OCI-LY1 (cell line): ENCODE data around the gene PIK3R4.

Experiments
- H2AFZ ChIP-seq: fragments of 200-600 bp; sonication (generic), shearing (Covaris generic); 2 replicates; pipeline ENCODE4 v1.6.0; 2014; ENCODE audit warnings: antibody characterized with exemption, mild to moderate bottlenecking, low read length
- H3F3A ChIP-seq: fragments of 200-600 bp; sonication (generic), shearing (Covaris generic); 2 replicates; pipeline ENCODE4 v1.6.0; 2014; ENCODE audit warnings: mild to moderate bottlenecking, antibody characterized with exemption, low read length, moderate library complexity; ENCODE audit not compliant: insufficient read depth
- H3K27ac ChIP-seq: fragments of 200-600 bp; sonication (generic); 2 replicates; pipeline ENCODE4 v1.5.1; 2014; ENCODE audit warnings: low read length, mixed run types, mild to moderate bottlenecking, low read depth; ENCODE audit not compliant: poor library complexity, severe bottlenecking
- H3K27me3 ChIP-seq: fragments of 200-600 bp; sonication (generic); 2 replicates; pipeline ENCODE4 v1.6.0; 2014; ENCODE audit warnings: antibody characterized with exemption, mild to moderate bottlenecking, low read length, moderate library complexity; ENCODE audit not compliant: insufficient read depth
- H3K36me3 ChIP-seq: fragments of 200-600 bp; sonication (generic); 2 replicates; pipeline ENCODE4 v1.6.1; 2014; ENCODE audit warnings: mild to moderate bottlenecking, antibody characterized with exemption, low read length, moderate library complexity, mixed read lengths; ENCODE audit not compliant: insufficient read depth
- H3K4me1 ChIP-seq: fragments of 200-600 bp; sonication (generic); 2 replicates; pipeline ENCODE4 v1.5.1; 2014; ENCODE audit warnings: mild to moderate bottlenecking, low read length, moderate library complexity; ENCODE audit not compliant: insufficient read depth, severe bottlenecking
- H3K4me2 ChIP-seq: fragments of 200-600 bp; sonication (generic), shearing (Covaris generic); 2 replicates; pipeline ENCODE4 v1.6.1; 2014; ENCODE audit warnings: low read length
- H3K4me3 ChIP-seq: fragments of 200-600 bp; sonication (generic); 2 replicates; pipeline ENCODE4 v1.5.1; 2014; ENCODE audit warnings: low read length, low read depth, mild to moderate bottlenecking, mixed read lengths; ENCODE audit not compliant: poor library complexity, severe bottlenecking
- H3K79me2 ChIP-seq: fragments of 200-600 bp; shearing (Covaris generic); 2 replicates; pipeline ENCODE4 v1.6.1; 2016; ENCODE audit warnings: mixed run types, low read length, mixed read lengths; ENCODE audit not compliant: insufficient read depth
- H3K9ac ChIP-seq: fragments of 200-600 bp; sonication (generic), shearing (Covaris generic); 2 replicates; pipeline ENCODE4 v1.6.1; 2014; ENCODE audit warnings: mild to moderate bottlenecking, low read length, mixed read lengths
- H3K9me2 ChIP-seq: fragments of 200-600 bp; sonication (generic), shearing (Covaris generic); 2 replicates; pipeline ENCODE4 v1.6.1; 2014; ENCODE audit warnings: low read depth, mild to moderate bottlenecking, low read length, mixed read lengths
- H3K9me3 ChIP-seq: fragments of 200-600 bp; shearing (Covaris generic); 2 replicates; pipeline ENCODE4 v1.6.1; 2014; ENCODE audit warnings: low read length, mixed read lengths
- H4K20me1 ChIP-seq: fragments of 200-600 bp; sonication (generic), shearing (Covaris generic); 2 replicates; pipeline ENCODE4 v1.6.0; 2016; ENCODE audit warnings: mild to moderate bottlenecking, low read length; ENCODE audit not compliant: insufficient read depth
- EZH2 ChIP-seq: fragments of 200-600 bp; sonication (generic), shearing (Covaris generic); IDR thresholded peaks from 2 replicates; pipeline ENCODE4 v1.8.0; 2017; ENCODE audit warnings: borderline replicate concordance, mixed run types, mild to moderate bottlenecking, antibody characterized with exemption, low read length, moderate library complexity, mixed read lengths
- TF ChIP-seq, protein P1 (sequence below): fragments of 200-600 bp; sonication (generic), shearing (Covaris generic); IDR thresholded peaks from 2 replicates; pipeline ENCODE4 v1.5.1; 2017; ENCODE audit warnings: mild to moderate bottlenecking, antibody characterized with exemption, low read length, moderate library complexity, mixed read lengths

The PIK3R4 gene

DNA sequence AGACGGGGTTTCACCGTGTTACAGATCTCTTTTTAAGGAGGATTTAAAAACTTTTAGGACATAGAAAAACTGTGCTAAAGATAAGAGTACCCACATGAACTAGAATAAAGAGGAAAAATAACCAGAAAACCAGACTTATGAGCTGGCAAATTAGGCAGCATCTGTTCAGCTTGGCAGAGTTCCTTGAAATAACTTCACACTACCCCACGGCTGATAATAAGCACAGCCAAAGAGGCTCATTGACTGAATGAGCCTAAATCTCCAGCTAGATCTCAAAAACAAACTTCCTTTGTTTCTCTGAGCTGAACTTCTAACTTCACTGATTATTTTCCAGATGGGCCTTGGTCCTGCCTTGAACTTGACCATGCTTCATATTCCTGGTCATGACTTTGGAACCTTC is 26.7 kb upstream of the PIK3R4 start:
- Histone ChIP-seq H3K9me2 (no peaks in the 10 kb centered on the region), H3K4me1 (no peaks in the 10 kb centered on the region), H3K4me2 (no peak overlapping the region), H3K27me3 (no peaks in the 10 kb centered on the region), H3K79me2 (no peaks in the 10 kb centered on the region), H4K20me1 (no peaks in the 10 kb centered on the region), H3F3A (no peaks in the 10 kb centered on the region), H2AFZ (no peak overlapping the region), H3K27ac (no peak overlapping the region), H3K9ac (no peak overlapping the region), H3K9me3 (no peaks in the 10 kb centered on the region), H3K36me3 (no peaks in the 10 kb centered on the region), H3K4me3 (no peak overlapping the region)
- TF ChIP-seq, protein P1, sequence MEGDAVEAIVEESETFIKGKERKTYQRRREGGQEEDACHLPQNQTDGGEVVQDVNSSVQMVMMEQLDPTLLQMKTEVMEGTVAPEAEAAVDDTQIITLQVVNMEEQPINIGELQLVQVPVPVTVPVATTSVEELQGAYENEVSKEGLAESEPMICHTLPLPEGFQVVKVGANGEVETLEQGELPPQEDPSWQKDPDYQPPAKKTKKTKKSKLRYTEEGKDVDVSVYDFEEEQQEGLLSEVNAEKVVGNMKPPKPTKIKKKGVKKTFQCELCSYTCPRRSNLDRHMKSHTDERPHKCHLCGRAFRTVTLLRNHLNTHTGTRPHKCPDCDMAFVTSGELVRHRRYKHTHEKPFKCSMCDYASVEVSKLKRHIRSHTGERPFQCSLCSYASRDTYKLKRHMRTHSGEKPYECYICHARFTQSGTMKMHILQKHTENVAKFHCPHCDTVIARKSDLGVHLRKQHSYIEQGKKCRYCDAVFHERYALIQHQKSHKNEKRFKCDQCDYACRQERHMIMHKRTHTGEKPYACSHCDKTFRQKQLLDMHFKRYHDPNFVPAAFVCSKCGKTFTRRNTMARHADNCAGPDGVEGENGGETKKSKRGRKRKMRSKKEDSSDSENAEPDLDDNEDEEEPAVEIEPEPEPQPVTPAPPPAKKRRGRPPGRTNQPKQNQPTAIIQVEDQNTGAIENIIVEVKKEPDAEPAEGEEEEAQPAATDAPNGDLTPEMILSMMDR, result no peak
- TF ChIP-seq EZH2, result no peak

- Histone ChIP-seq H3F3A (no peaks in the 10 kb centered on the region), H3K4me3 (no peak overlapping the region), H3K4me2 (no peak overlapping the region), H2AFZ (no peak overlapping the region), H3K9me3 (no peaks in the 10 kb centered on the region), H3K9me2 (no peaks in the 10 kb centered on the region), H3K4me1 (no peaks in the 10 kb centered on the region), H3K9ac (no peak overlapping the region), H4K20me1 (no peaks in the 10 kb centered on the region), H3K27ac (no peak overlapping the region), H3K36me3 (no peaks in the 10 kb centered on the region), H3K27me3 (no peaks in the 10 kb centered on the region), H3K79me2 (no peaks in the 10 kb centered on the region)
- no peak for TF ChIP-seq EZH2
- TF ChIP-seq, protein P1, result no peak
Observed at GRCh38 chr3:130772129-130772528, 25.5 kb upstream of the PIK3R4 start.

DNA sequence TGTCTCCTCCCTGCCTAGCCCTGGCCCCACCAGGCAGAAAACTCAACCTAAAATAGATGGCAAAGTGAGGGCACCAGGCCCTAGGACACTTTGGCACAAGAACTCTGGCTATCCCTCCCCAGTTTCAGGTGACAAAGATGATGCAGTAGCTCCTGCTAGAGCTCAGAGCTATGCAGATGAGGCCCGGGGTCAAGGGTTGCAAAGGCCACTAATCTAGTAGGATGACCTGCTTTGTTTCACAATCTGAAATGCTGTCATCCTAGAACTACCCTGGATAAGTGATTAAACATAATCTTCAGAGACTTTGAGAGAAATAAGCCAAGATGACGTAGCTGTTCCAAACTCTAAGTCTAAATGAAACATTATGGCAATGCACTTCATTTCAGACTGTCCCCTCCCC is 24.0 kb upstream of the PIK3R4 start:
- TF ChIP-seq EZH2, result no peak
- TF ChIP-seq, protein P1, result no peak

More for the DNA sequence above, 24.0 kb upstream of the PIK3R4 start:
- Histone ChIP-seq H2AFZ (no peak overlapping the region), H3F3A (no peaks in the 10 kb centered on the region), H3K9ac (no peak overlapping the region), H3K9me3 (no peaks in the 10 kb centered on the region), H3K79me2 (no peaks in the 10 kb centered on the region), H3K36me3 (no peaks in the 10 kb centered on the region), H3K27me3 (no peaks in the 10 kb centered on the region), H4K20me1 (no peaks in the 10 kb centered on the region), H3K9me2 (no peaks in the 10 kb centered on the region), H3K4me2 (no peak overlapping the region), H3K4me1 (no peaks in the 10 kb centered on the region), H3K4me3 (no peak overlapping the region), H3K27ac (no peak overlapping the region)
